Measurements from ENCODE around the gene EYS. TPM values are rescaled to one million over a fixed set of nuclear protein-coding genes. Genes with fewer than 3 reads are reported as not detected.

EYS gene
- polyA plus RNA-seq, 2 of the 4 experiments (the other 2 are of a cell fraction) = 0.03 to 0.06 TPM

- Histone ChIP-seq H3K9me3 (no peaks in the 10 kb centered on the region), H3K27ac (no peak overlapping the region), H3K4me3 (no peak overlapping the region), H3K4me2 (no peak overlapping the region), H3K4me1 (no peaks in the 10 kb centered on the region)
- FAIRE-seq = no peak
- ATAC-seq = no peak
- CTCF ChIA-PET = no interaction called here
- DNase-seq (ENCODE audit: low read depth in 1 of 2, low spot score in 1 of 2) = no peak
- POLR2A ChIA-PET = no interaction called here
- TF ChIP-seq EP300 (IDR thresholded peaks at IDR 0.05) (no peak), HMGXB4 (CRISPR knock-in tag; IDR thresholded peaks at IDR 0.05; ENCODE audit: borderline replicate concordance) (no peak), NFE2L2 (conservative IDR thresholded peaks at IDR 0.05; ENCODE audit: low read length) (no peak)
- WGBS (ENCODE audit: missing lambda C conversion rate) = 13% methylated on average over 3 of the region's 3 CpGs
Observed at GRCh38 chr6:65157025-65157424, 550.0 kb downstream of the EYS start.

- Histone ChIP-seq H3K4me3 (no peak overlapping the region), H3K4me1 (no peaks in the 10 kb centered on the region), H3K4me2 (no peak overlapping the region), H3K27ac (no peak overlapping the region), H3K9me3 (no peaks in the 10 kb centered on the region)
- 6% methylated on average over 1 of the region's 1 CpG for WGBS (ENCODE audit: missing lambda C conversion rate)
- ATAC-seq (no peak), DNase-seq (ENCODE audit: low read depth in 1 of 2, low spot score in 1 of 2) (no peak), FAIRE-seq (no peak)
- CTCF ChIA-PET = no interaction called here
- POLR2A ChIA-PET = no interaction called here
- TF ChIP-seq SREBF2 (IDR thresholded peaks at IDR 0.05) = no peak
- TF ChIP-seq CEBPB (IDR thresholded peaks at IDR 0.05) = no peak
Observed at GRCh38 chr6:65155083-65155482, 551.9 kb downstream of the EYS start.

- FAIRE-seq (no peak), DNase-seq (ENCODE audit: low read depth in 1 of 2, low spot score in 1 of 2) (no peak), ATAC-seq (no peak)
- WGBS (ENCODE audit: missing lambda C conversion rate) = 7% methylated on average over 1 of the region's 1 CpG
- Histone ChIP-seq H3K4me3 (no peak overlapping the region), H3K4me1 (no peaks in the 10 kb centered on the region), H3K27ac (no peak overlapping the region), H3K4me2 (no peak overlapping the region), H3K9me3 (no peaks in the 10 kb centered on the region)
- CTCF ChIA-PET = interaction anchor here (0.7 kb wide), 1 partner anchor 451 kb away, joined by 3 read pairs; no protein-coding TSS in a partner anchor
- TF ChIP-seq CBX8 (IDR thresholded peaks at IDR 0.05) (no peak), ZC3H11A (IDR thresholded peaks at IDR 0.05) (no peak), PHF8 (IDR thresholded peaks at IDR 0.05; ENCODE audit: borderline replicate concordance, low read depth) (no peak), KDM1A (IDR thresholded peaks at IDR 0.05; ENCODE audit: low read depth) (no peak), CBX2 (IDR thresholded peaks at IDR 0.05; ENCODE audit: borderline replicate concordance, low read depth) (no peak), ESRRA (IDR thresholded peaks at IDR 0.05; ENCODE audit: borderline replicate concordance, low read length) (no peak), FOXS1 (CRISPR knock-in tag; IDR thresholded peaks at IDR 0.05) (no peak), CHD2 (IDR thresholded peaks at IDR 0.05; ENCODE audit: low read length, partially characterized antibody) (no peak), CTCF (IDR thresholded peaks at IDR 0.05) (no peak), TP53 (CRISPR knock-in tag; IDR thresholded peaks at IDR 0.05) (no peak)
- POLR2A ChIA-PET = no interaction called here
Observed at GRCh38 chr6:65149841-65150240, 557.2 kb downstream of the EYS start.

- Histone ChIP-seq H3K27ac (no peak overlapping the region), H3K4me1 (no peaks in the 10 kb centered on the region), H3K4me2 (no peak overlapping the region), H3K9me3 (no peaks in the 10 kb centered on the region), H3K4me3 (no peak overlapping the region)
- no peak for FAIRE-seq
- POLR2A ChIA-PET = no interaction called here
- no peak for DNase-seq (ENCODE audit: low read depth in 1 of 2, low spot score in 1 of 2)
- ATAC-seq = no peak
- CTCF ChIA-PET = no interaction called here
- WGBS (ENCODE audit: missing lambda C conversion rate) = 7% methylated on average over 2 of the region's 2 CpGs
- no peak for TF ChIP-seq RNF2 (IDR thresholded peaks at IDR 0.05; ENCODE audit: borderline replicate concordance, low read depth)
- TF ChIP-seq MYC (IDR thresholded peaks at IDR 0.05; ENCODE audit: borderline replicate concordance, low read length) = no peak
- no peak for TF ChIP-seq ATOH8 (CRISPR knock-in tag; IDR thresholded peaks at IDR 0.05; ENCODE audit: low read depth)
- TF ChIP-seq CBX2 (IDR thresholded peaks at IDR 0.05; ENCODE audit: borderline replicate concordance, low read depth) = no peak
- no peak for TF ChIP-seq USF2 (IDR thresholded peaks at IDR 0.05)
- TF ChIP-seq NFE2L2 (conservative IDR thresholded peaks at IDR 0.05; ENCODE audit: low read length) = no peak
- no peak for TF ChIP-seq ZC3H11A (IDR thresholded peaks at IDR 0.05)
- no peak for TF ChIP-seq RFX5 (IDR thresholded peaks at IDR 0.05)
- no peak for TF ChIP-seq MAX (IDR thresholded peaks at IDR 0.05)
- TF ChIP-seq ZFP36 (IDR thresholded peaks at IDR 0.05; ENCODE audit: borderline replicate concordance, partially characterized antibody) = no peak
- no peak for TF ChIP-seq RAD21 (conservative IDR thresholded peaks at IDR 0.05 in 1 of 2, IDR thresholded peaks at IDR 0.05 in 1 of 2)
- no peak for TF ChIP-seq HOXB13 (CRISPR knock-in tag; IDR thresholded peaks at IDR 0.05; ENCODE audit: low read depth)
- TF ChIP-seq HDAC2 (IDR thresholded peaks at IDR 0.05) = no peak
- no peak for TF ChIP-seq BHLHE40 (IDR thresholded peaks at IDR 0.05; ENCODE audit: low read depth, low read length)
- TF ChIP-seq EHF (CRISPR knock-in tag; IDR thresholded peaks at IDR 0.05) = no peak
- TF ChIP-seq CHD2 (IDR thresholded peaks at IDR 0.05; ENCODE audit: low read length, partially characterized antibody) = no peak
Observed at GRCh38 chr6:65148839-65149238, 558.2 kb downstream of the EYS start.

Data from A549 (cell line).